Fibroblast of lung (primary cell): ENCODE data around the gene KLHL18. TPM values are rescaled to one million over a fixed set of nuclear protein-coding genes. Genes with fewer than 3 reads are reported as not detected.

Source experiments
- DNase-seq, 2 donors: peaks; one replicate each; pipeline versions ENCODE4 v3.0.0 to v3.0.0-alpha.2; 2010; ENCODE audit warnings: low read depth in 2 of 2
- H2AFZ ChIP-seq: 2 replicates; pipeline ENCODE4 v1.5.1; 2012; ENCODE audit warnings: low read length, control low read depth, inconsistent platforms
- H3K27ac ChIP-seq: 2 replicates; pipeline ENCODE4 v1.5.1; 2011; ENCODE audit warnings: low read length, control low read depth; ENCODE audit not compliant: insufficient read depth
- H3K27me3 ChIP-seq: 2 replicates; pipeline ENCODE4 v1.5.1; 2011; ENCODE audit warnings: mild to moderate bottlenecking, low read length; ENCODE audit not compliant: control insufficient read depth, insufficient read depth
- H3K36me3 ChIP-seq: 2 replicates; pipeline ENCODE4 v1.5.1; 2011; ENCODE audit warnings: low read length; ENCODE audit not compliant: control insufficient read depth, insufficient read depth
- H3K4me1 ChIP-seq: 2 replicates; pipeline ENCODE4 v1.5.1; 2011; ENCODE audit warnings: low read length; ENCODE audit not compliant: control insufficient read depth, insufficient read depth; ENCODE audit errors: extremely low read depth
- H3K4me2 ChIP-seq: 2 replicates; pipeline ENCODE4 v1.5.1; 2011; ENCODE audit warnings: low read length, control low read depth; ENCODE audit not compliant: insufficient read depth; ENCODE audit errors: extremely low read depth
- H3K4me3 ChIP-seq, 4 experiments: fragments of 200-600 bp in 1 of 4; sonication (generic) in 1 of 4; replicated peaks in 1 of 4; 2 replicates each; pipeline ENCODE4 v1.5.1; 2011 to 2016; ENCODE audit warnings: low read length in 4 of 4, low read depth in 3 of 4, mild to moderate bottlenecking in 3 of 4, control low read depth in 2 of 4, inconsistent platforms in 1 of 4, mixed read lengths in 1 of 4; ENCODE audit not compliant: insufficient read depth in 1 of 4; ENCODE audit errors: control extremely low read depth in 1 of 4
- H3K79me2 ChIP-seq: 2 replicates; pipeline ENCODE4 v1.5.1; 2012; ENCODE audit warnings: mild to moderate bottlenecking, low read length, inconsistent platforms; ENCODE audit not compliant: control insufficient read depth, insufficient read depth
- H3K9ac ChIP-seq: 2 replicates; pipeline ENCODE4 v1.5.1; 2011; ENCODE audit warnings: mild to moderate bottlenecking, low read length, control low read depth; ENCODE audit not compliant: insufficient read depth
- H3K9me3 ChIP-seq: 2 replicates; pipeline ENCODE4 v1.5.1; 2012; ENCODE audit warnings: low read depth, low read length; ENCODE audit not compliant: control insufficient read depth, insufficient read depth
- H4K20me1 ChIP-seq: 2 replicates; pipeline ENCODE4 v1.5.1; 2011; ENCODE audit warnings: low read length; ENCODE audit not compliant: control insufficient read depth, insufficient read depth; ENCODE audit errors: extremely low read depth
- EZH2 ChIP-seq: IDR thresholded peaks from 2 replicates; pipeline ENCODE4 v1.5.1; 2012; ENCODE audit warnings: low read length, control low read depth, mild to moderate bottlenecking; ENCODE audit errors: missing control alignments
- polyA plus RNA-seq, 2 donors: library from polyadenylated mRNA; depleted of rRNA in 1 of 2; stranded (reverse) in 1 of 2; unstranded in 1 of 2; fragments of >200 nt; gene quantifications; 2 replicates each; pipeline ENCODE4 v1.2.1, GENCODE V29; 2011 to 2012; ENCODE audit warnings: missing spikeins in 1 of 2
- total RNA-seq: library from RNA; depleted of rRNA; stranded (reverse); fragments of >200 nt; gene quantifications from 2 replicates; pipeline ENCODE4 v1.2.1, GENCODE V29; 2014
- TF ChIP-seq, protein P1 (sequence below), 2 donors: IDR thresholded peaks in 1 of 2; conservative IDR thresholded peaks in 1 of 2; 1 replicate in 1 of 2; 2 replicates in 1 of 2; pipeline ENCODE4 v1.5.1; 2011 to 2012; ENCODE audit warnings: low read length in 2 of 2, control low read depth in 1 of 2, inconsistent platforms in 1 of 2, low read depth in 1 of 2, mild to moderate bottlenecking in 1 of 2

KLHL18 gene
- total and polyA plus RNA-seq, 2 donors (not counting 1 experiment from before 2014, with no cell fraction given), result 20.1 to 27.8 TPM

DNA sequence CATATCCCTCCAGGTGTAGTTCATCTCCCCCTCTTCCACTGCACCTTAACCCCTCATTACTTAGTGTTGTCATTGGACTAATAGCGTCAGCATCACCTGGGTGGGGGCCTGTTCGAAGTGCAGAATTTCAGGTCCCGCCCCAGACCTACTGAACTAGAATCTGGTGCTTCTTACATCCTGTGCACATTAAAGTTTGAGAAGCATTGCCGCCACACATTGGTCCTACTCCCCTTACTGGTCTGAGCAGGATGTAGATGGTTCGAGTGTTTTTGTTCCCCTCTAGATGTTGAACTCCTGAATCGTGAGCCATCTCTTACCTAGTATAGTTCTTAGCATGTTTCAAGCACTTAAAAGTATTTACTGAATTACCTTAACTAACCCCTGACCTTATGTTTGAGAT is 13.2 kb downstream of the KLHL18 start:
- no peaks in the 10 kb centered on the region for H3K4me1 ChIP-seq
- H3K27me3 ChIP-seq, result no peaks in the 10 kb centered on the region
- peaks cover 9% of the 10 kb centered on the region for H3K79me2 ChIP-seq
- H4K20me1 ChIP-seq, result no peaks in the 10 kb centered on the region
- H2AFZ ChIP-seq, result no peak overlapping the region
- H3K27ac ChIP-seq, result no peak overlapping the region
- no peak overlapping the region for H3K4me3 ChIP-seq
- no peak for TF ChIP-seq EZH2
- TF ChIP-seq, protein P1, sequence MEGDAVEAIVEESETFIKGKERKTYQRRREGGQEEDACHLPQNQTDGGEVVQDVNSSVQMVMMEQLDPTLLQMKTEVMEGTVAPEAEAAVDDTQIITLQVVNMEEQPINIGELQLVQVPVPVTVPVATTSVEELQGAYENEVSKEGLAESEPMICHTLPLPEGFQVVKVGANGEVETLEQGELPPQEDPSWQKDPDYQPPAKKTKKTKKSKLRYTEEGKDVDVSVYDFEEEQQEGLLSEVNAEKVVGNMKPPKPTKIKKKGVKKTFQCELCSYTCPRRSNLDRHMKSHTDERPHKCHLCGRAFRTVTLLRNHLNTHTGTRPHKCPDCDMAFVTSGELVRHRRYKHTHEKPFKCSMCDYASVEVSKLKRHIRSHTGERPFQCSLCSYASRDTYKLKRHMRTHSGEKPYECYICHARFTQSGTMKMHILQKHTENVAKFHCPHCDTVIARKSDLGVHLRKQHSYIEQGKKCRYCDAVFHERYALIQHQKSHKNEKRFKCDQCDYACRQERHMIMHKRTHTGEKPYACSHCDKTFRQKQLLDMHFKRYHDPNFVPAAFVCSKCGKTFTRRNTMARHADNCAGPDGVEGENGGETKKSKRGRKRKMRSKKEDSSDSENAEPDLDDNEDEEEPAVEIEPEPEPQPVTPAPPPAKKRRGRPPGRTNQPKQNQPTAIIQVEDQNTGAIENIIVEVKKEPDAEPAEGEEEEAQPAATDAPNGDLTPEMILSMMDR (conservative IDR thresholded peaks at IDR 0.05 in 1 of 2, IDR thresholded peaks at IDR 0.05 in 1 of 2; ENCODE audit: low read depth in 1 of 2, low read length in 2 of 2), result no peak
- H3K4me2 ChIP-seq, result no peak overlapping the region
- no peak for DNase-seq
- no peaks in the 10 kb centered on the region for H3K9me3 ChIP-seq
- H3K36me3 ChIP-seq, result no peaks in the 10 kb centered on the region
- no peak overlapping the region for H3K9ac ChIP-seq

DNA sequence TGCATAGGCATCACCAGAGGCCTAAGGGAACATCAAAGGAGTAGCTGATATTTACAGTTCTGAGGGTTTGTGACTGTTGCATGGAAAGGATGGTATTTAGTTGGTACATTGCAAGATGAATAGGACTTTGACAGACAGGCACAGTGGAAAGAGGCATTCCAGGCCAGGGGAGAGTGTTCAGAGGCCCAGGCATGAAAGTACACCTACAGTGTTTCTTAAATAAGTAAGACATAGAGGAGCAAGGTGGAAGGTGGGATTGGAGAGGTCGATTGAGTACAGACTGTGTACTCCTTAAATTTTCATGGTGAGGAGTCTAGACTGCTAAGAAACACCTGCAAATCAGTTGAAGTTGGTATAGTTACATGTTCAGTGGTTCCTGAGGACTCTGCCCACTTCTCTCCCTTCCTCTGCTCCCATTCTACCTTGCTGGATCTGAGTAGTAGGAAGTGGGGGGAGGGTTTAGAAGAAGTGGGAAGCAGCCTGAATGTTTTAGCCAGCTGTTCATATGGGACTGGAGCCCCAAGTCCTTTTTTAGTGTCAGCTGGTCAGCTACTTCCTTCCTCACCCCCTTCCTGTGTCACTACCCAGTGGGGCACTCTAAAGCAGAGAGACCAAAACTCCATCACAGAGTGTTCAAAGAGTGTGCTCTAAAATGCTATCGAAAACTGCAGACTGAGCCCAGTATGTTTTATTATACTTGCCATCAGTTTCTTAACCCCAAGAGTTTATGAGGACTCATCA is 14.0 kb downstream of the KLHL18 start:
- no peaks in the 10 kb centered on the region for H3K4me1 ChIP-seq
- no peak overlapping the region for H3K4me2 ChIP-seq
- no peak overlapping the region for H3K4me3 ChIP-seq
- peaks cover 8% of the 10 kb centered on the region for H3K79me2 ChIP-seq
- no peaks in the 10 kb centered on the region for H4K20me1 ChIP-seq
- H3K27ac ChIP-seq, result no peak overlapping the region
- no peak overlapping the region for H2AFZ ChIP-seq
- no peaks in the 10 kb centered on the region for H3K9me3 ChIP-seq
- no peak overlapping the region for H3K9ac ChIP-seq
- peaks cover 2% of the 10 kb centered on the region for H3K36me3 ChIP-seq
- no peak for DNase-seq
- no peaks in the 10 kb centered on the region for H3K27me3 ChIP-seq
- TF ChIP-seq, protein P1 (conservative IDR thresholded peaks at IDR 0.05 in 1 of 2, IDR thresholded peaks at IDR 0.05 in 1 of 2; ENCODE audit: low read depth in 1 of 2, low read length in 2 of 2), result no peak
- no peak for TF ChIP-seq EZH2

DNA sequence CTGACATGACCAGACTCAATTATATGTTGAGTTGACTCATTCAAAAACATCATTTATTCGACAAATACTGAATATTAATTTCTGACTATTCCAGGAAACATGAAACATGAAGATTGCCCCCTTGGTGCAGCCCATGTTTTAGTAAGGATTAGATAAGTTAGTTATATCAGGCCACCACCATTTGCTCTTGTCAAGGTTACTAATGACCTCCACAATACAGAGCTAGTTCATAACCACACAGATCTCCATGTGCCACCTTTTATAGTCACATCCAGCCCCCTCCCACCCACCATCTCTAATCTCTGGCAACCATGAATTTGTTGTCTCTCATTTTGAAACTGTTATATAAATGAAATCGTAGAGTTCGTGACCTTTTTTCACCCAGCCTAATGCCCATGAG is 15.7 kb downstream of the KLHL18 start:
- Histone ChIP-seq H3K4me2 (no peak overlapping the region), H3K27ac (no peak overlapping the region), H3K27me3 (no peaks in the 10 kb centered on the region), H3K9me3 (no peaks in the 10 kb centered on the region), H4K20me1 (no peaks in the 10 kb centered on the region), H2AFZ (no peak overlapping the region), H3K9ac (no peak overlapping the region), H3K36me3 (peaks cover 2% of the 10 kb centered on the region), H3K4me3 (no peak overlapping the region), H3K4me1 (no peaks in the 10 kb centered on the region), H3K79me2 (peaks cover 6% of the 10 kb centered on the region)
- TF ChIP-seq, protein P1 (conservative IDR thresholded peaks at IDR 0.05 in 1 of 2, IDR thresholded peaks at IDR 0.05 in 1 of 2; ENCODE audit: low read depth in 1 of 2, low read length in 2 of 2), result no peak
- no peak for TF ChIP-seq EZH2
- no peak for DNase-seq
